GM12874 (cell line): ENCODE results near the gene PIP4K2A.

ENCODE experiments used
- TF ChIP-seq, protein P1 (sequence below): IDR thresholded peaks from 2 replicates; pipeline ENCODE4 v1.5.1; 2011; ENCODE audit warnings: low read depth, mild to moderate bottlenecking, control low read depth, low read length, moderate library complexity; ENCODE audit not compliant: insufficient read depth

The PIP4K2A gene

DNA sequence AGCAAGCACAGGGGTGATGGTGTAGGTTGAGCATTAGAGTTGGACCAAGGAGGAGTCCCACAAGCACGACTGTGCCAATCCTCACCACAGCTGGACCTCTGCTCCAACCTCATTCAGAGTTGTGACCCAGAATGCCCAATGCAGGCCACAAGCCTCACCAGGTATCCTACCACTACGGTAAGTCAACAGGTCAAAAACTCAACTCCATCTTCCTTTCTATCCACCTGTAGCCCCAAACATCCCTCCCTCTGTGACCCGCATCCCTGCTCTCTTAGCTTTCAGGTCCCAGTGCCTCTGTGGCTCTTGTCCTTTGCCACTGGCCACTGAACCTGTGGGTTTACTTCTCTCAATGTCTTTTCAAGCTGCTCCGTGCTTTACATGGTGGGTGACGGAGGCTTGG, 112.8 kb downstream of the PIP4K2A start:
- TF ChIP-seq, protein P1, sequence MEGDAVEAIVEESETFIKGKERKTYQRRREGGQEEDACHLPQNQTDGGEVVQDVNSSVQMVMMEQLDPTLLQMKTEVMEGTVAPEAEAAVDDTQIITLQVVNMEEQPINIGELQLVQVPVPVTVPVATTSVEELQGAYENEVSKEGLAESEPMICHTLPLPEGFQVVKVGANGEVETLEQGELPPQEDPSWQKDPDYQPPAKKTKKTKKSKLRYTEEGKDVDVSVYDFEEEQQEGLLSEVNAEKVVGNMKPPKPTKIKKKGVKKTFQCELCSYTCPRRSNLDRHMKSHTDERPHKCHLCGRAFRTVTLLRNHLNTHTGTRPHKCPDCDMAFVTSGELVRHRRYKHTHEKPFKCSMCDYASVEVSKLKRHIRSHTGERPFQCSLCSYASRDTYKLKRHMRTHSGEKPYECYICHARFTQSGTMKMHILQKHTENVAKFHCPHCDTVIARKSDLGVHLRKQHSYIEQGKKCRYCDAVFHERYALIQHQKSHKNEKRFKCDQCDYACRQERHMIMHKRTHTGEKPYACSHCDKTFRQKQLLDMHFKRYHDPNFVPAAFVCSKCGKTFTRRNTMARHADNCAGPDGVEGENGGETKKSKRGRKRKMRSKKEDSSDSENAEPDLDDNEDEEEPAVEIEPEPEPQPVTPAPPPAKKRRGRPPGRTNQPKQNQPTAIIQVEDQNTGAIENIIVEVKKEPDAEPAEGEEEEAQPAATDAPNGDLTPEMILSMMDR, result no peak

DNA sequence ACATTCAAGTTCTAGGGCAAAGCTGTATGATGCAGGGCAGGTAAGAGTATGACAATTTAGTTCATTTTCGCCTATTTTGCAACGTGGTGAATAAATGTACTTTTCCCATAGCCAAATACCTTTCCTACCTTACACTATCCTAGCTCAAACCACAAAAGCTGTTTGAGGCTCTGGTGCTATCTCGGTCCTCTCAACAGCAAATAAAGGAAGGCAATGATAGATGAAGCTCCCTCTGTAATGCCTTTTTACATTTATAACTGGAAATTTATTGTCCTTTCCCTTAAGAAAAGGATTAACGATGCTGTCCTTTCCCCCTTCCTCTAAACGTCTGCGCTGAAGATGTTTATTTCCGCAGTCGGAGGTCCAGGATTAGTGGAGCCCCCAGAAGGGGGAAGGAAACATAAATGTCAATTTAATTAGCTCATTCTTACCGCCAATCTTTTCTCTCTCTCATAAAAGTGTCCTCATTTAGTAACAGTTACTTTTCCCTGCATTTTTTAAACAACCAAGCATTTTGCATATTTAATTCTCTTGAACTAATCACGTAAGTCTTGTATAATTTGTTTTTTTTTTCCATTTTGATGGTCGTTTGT, 114.6 kb downstream of the PIP4K2A start:
- TF ChIP-seq, protein P1, result no peak

DNA sequence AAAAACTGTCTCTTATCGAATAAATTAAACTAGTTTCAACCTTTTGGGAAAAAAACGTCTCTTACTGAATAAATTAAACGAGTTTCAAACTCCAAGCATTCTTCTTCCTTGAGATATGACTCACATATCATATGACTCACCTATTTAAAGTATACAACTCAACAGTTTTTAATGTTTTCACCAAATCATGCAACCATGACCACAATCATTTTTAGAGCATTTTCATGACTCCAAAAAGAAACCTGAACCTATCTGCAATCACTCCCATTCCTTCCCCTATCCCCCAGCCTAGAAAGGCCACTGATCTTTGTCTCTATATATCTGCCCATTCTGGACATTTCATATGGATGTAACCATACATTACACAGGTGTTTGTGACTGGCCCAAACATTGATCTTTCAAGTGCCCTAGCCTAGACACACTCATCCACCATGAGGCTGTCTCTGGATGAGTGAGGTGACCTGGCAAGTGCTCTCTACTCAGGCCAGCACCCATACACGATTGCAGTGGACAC, 115.3 kb downstream of the PIP4K2A start:
- TF ChIP-seq, protein P1, result no peak

DNA sequence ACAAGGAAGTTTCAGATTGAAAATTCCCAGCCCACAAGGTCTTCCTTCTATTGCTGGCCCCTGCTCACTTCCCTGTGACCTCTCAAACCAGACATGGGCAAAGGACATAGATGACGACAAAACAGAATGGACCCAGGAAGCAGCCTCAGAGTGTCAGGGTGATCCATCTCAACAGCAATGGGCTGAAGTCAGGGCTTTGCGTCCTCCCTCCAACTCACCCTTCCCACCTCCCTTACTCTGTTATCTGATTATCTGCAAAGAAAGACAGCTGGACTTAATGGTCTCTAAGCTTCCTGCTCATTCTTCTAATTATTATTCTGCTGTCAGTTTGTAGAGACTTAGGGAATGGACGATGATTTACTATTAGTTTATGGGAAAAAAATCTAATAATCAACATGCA, 115.9 kb downstream of the PIP4K2A start:
- TF ChIP-seq, protein P1, result no peak

DNA sequence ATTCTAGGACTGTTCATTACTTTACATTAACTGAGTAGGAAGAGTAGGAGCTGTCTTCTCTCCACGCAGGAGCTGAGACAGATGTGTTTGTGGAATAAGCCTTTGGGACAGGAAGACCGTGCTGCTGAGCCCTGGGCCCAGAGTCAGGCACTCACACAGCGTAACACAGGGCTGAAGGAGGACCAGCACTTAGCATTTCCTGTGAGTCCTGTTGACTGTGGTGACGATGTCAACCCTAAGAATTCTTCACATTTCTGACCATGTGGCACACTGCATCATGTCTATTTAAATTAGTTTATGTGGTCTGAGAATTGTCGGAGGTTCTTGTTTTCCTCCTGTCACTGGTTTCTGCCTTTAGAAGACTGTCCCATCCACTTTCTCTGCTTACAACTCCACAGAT, 117.2 kb downstream of the PIP4K2A start:
- TF ChIP-seq, protein P1, result no peak

DNA sequence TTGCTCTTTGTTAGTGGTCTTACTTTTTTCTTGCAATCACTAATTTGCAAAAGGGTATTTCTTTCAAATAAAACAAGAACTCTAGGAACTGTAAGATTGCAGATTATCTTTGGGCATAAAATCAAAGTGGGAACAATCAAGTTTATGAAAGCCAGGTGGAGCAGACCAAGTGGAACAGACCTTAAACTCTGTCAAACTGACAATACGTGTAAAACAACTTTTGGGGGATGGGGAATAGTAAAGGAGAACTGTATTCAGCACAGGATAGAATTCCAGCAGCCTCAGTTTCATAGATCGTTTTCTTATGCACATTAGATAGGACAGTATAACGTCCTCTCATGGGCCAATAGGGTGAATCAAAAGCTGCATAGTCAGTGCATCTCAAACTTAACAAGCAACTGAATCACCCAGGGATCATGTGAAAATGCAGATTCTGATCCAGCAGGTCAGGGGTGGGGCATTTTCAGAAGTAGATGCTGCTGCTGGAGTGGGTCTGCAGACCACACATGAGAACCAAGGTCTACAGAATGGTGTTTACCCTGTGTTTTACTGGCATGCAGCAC, 120.7 kb downstream of the PIP4K2A start:
- TF ChIP-seq, protein P1, result no peak

DNA sequence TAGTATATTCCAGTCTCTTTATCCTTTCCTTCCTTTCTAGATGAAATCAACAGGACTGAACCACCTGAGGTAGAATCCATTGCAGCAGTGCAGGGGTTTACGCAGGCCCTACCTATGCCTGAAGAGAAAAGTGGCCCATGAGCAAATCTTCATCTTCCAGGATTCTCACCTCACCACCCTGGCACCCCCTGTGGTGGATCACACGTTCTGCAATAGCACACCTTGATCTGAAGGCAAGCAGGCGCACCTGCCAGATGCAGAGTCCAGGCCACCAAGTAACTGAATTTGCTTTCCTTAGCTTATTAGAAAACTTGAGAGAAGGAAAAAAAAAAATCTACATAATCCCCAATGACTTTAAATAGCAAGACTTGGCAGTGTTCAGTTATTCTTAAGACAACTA, 121.4 kb downstream of the PIP4K2A start:
- TF ChIP-seq, protein P1, result no peak
